Measurements from ENCODE around the gene USHBP1. TPM values are rescaled to one million over a fixed set of nuclear protein-coding genes. Genes with fewer than 3 reads are reported as not detected.

Gene USHBP1
- total and polyA plus RNA-seq, 2 of the 4 experiments (the other 2 are of a cell fraction): not detected

- H2AK9ac ChIP-seq (replicated peaks; ENCODE audit: low read depth, low read length, poor library complexity): peak within 1 kb of the TSS; percentile 92
- H2BK20ac ChIP-seq (ENCODE audit: low read depth, low read length): no peak within 1 kb of the TSS
- peak within 1 kb of the TSS; percentile 70 for H4K5ac ChIP-seq (ENCODE audit: low read depth, low read length)
- 0% methylated on average over 32 of the region's 90 CpGs; no CpG with 5 or more reads in 1 of the 2 experiments for WGBS, 2 experiments (ENCODE audit: extremely low coverage in 2 of 2, insufficient read length in 1 of 2)
- peaks cover 18% of the 10 kb centered on the region for H3K36me3 ChIP-seq (ENCODE audit: control insufficient read depth, insufficient read depth, low read length)
- peak within 1 kb of the TSS; percentile 84 for H3K27ac ChIP-seq (ENCODE audit: insufficient read depth, low read length)
- no TSS peak for BruUV-seq (replicated peaks)
- H3K23ac ChIP-seq (ENCODE audit: low read depth, low read length): peak within 1 kb of the TSS; percentile 75
- H3K56ac ChIP-seq (ENCODE audit: extremely low read depth, insufficient read depth, low read length): no peak within 1 kb of the TSS; the same call in 1 of the 2 replicates
- H3K27me3 ChIP-seq (ENCODE audit: control insufficient read depth, insufficient read depth, low read length): no peaks in the 10 kb centered on the region
- H3K4ac ChIP-seq (ENCODE audit: low read depth, low read length): peak within 1 kb of the TSS; percentile 74
- DNase-seq (peak; percentile 95), ATAC-seq (ENCODE audit: low read depth) (peak; percentile 96)
- peak within 1 kb of the TSS; percentile 76 for H3K9ac ChIP-seq (ENCODE audit: low read depth, low read length)
- peak within 1 kb of the TSS; percentile 94 for H3K4me3 ChIP-seq (ENCODE audit: insufficient read depth, low read depth, low read length)
- peaks cover 3% of the 10 kb centered on the region for H3K4me1 ChIP-seq (ENCODE audit: control insufficient read depth, insufficient read depth, low read length)
- H4K91ac ChIP-seq (ENCODE audit: insufficient read depth, low read depth, low read length): peak within 1 kb of the TSS; percentile 32; the same call in 1 of the 2 replicates
- dilution Hi-C loops (cut with HindIII; ENCODE audit: low sequenced_read_pairs, unreplicated experiment): no loop called here
- ChIA-PET POLR2A (ENCODE audit: unreplicated experiment) (interaction anchor here (0.5 to 1.1 kb wide), 2 partner anchors 9 to 128 kb away, joined by 3 read pairs; no protein-coding TSS in a partner anchor), CTCF (no interaction called here)
- H2AFZ ChIP-seq (replicated peaks; ENCODE audit: low read length, poor library complexity): peak within 1 kb of the TSS; percentile 96
- in situ Hi-C loops (cut with MboI; ENCODE audit: low sequenced_read_pairs): no loop called here
- peaks cover 11 to 28% of the 10 kb centered on the region in 2 experiments for H3K79me1 ChIP-seq (ENCODE audit: low read depth in 1 of 2, low read length in 2 of 2)
- no peak within 1 kb of the TSS; the same call in 2 of the 3 replicates for H2BK15ac ChIP-seq (ENCODE audit: low read depth, low read length)
- peak within 1 kb of the TSS; percentile 58; the same call in 1 of the 2 replicates for H3K18ac ChIP-seq (ENCODE audit: low read depth, low read length)
- H2AK5ac ChIP-seq (ENCODE audit: low read depth, low read length): peak within 1 kb of the TSS; percentile 23
- no peak within 1 kb of the TSS for H2BK120ac ChIP-seq (ENCODE audit: low read depth, low read length)
- H3K4me2 ChIP-seq (ENCODE audit: low read depth, low read length): peak within 1 kb of the TSS; percentile 89
- H3K9me1 ChIP-seq (ENCODE audit: insufficient read depth, low read length): 0 out of 2 replicates have a peak, but pooled peaks cover 8% of the 10 kb centered on the region
- peak within 1 kb of the TSS; percentile 72 for H2BK5ac ChIP-seq (ENCODE audit: low read depth, low read length, poor library complexity, severe bottlenecking)
- no peaks in the 10 kb centered on the region for H4K20me1 ChIP-seq (ENCODE audit: insufficient read depth, low read length)
- peak within 1 kb of the TSS in 1 of 2 experiments; percentile 71; a peak in 2 of 4 replicates for H4K8ac ChIP-seq (ENCODE audit: low read depth in 2 of 2, low read length in 2 of 2)
- intact Hi-C loops (cut with micrococcal nuclease): no loop called here
- H3K14ac ChIP-seq (replicated peaks; ENCODE audit: low read depth, low read length): peak within 1 kb of the TSS; percentile 43
- no peaks in the 10 kb centered on the region for H3K9me3 ChIP-seq (ENCODE audit: control insufficient read depth, insufficient read depth, low read length)
- TF ChIP-seq BHLHE40 (IDR thresholded peaks at IDR 0.05; ENCODE audit: low read depth, low read length) (no peak), ELK1 (IDR thresholded peaks at IDR 0.05; ENCODE audit: borderline replicate concordance, low read depth, low read length) (no peak), CHD1 (IDR thresholded peaks at IDR 0.05; ENCODE audit: low read depth, low read length) (no peak), RAD21 (IDR thresholded peaks at IDR 0.05; ENCODE audit: low read length) (no peak), NFE2L2 (IDR thresholded peaks at IDR 0.05; ENCODE audit: low read depth, low read length) (no peak), RFX5 (IDR thresholded peaks at IDR 0.05; ENCODE audit: low read depth, low read length) (peak; percentile 8; the same call in 1 of the 2 replicates), MAZ (IDR thresholded peaks at IDR 0.05; ENCODE audit: borderline replicate concordance, low read depth, low read length) (peak; percentile 10; the same call in 1 of the 2 replicates), POLR2A (IDR thresholded peaks at IDR 0.05; ENCODE audit: low read depth, low read length) (peak; percentile 58), MXI1 (IDR thresholded peaks at IDR 0.05; ENCODE audit: borderline replicate concordance, low read depth, low read length) (peak; percentile 69; the same call in 1 of the 2 replicates), SMC3 (IDR thresholded peaks at IDR 0.05; ENCODE audit: low read depth, low read length) (no peak), MAFK (IDR thresholded peaks at IDR 0.05; ENCODE audit: low read depth, low read length) (no peak), CEBPB (IDR thresholded peaks at IDR 0.05; ENCODE audit: low read depth, low read length) (peak; percentile 95)
- TF ChIP-seq, protein P1, sequence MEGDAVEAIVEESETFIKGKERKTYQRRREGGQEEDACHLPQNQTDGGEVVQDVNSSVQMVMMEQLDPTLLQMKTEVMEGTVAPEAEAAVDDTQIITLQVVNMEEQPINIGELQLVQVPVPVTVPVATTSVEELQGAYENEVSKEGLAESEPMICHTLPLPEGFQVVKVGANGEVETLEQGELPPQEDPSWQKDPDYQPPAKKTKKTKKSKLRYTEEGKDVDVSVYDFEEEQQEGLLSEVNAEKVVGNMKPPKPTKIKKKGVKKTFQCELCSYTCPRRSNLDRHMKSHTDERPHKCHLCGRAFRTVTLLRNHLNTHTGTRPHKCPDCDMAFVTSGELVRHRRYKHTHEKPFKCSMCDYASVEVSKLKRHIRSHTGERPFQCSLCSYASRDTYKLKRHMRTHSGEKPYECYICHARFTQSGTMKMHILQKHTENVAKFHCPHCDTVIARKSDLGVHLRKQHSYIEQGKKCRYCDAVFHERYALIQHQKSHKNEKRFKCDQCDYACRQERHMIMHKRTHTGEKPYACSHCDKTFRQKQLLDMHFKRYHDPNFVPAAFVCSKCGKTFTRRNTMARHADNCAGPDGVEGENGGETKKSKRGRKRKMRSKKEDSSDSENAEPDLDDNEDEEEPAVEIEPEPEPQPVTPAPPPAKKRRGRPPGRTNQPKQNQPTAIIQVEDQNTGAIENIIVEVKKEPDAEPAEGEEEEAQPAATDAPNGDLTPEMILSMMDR (conservative IDR thresholded peaks at IDR 0.05; ENCODE audit: low read depth, low read length): no peak
These were observed 38.3 kb downstream of the USHBP1 start, which contains the start of gene OCEL1 for GRCh38 chr19:17226002-17226933. Gene OCEL1, plus strand, starts transcription at chr19:17226226. Its CDS starts 22 bp downstream, at chr19:17226248.
